Measurements from ENCODE around the gene PDE3B.

PDE3B gene

GRCh38 chr11:14884667-14885273 lies 241.2 kb downstream of the PDE3B start:
- DNase-seq (ENCODE audit: low read depth in 2 of 2) = no peak

- no peak for DNase-seq (ENCODE audit: low read depth in 2 of 2)
Observed at GRCh38 chr11:14886513-14886912, 242.9 kb downstream of the PDE3B start.

- DNase-seq (ENCODE audit: low read depth in 2 of 2) = peak; percentile 59 to 66
Observed at GRCh38 chr11:14891143-14892035, 247.8 kb downstream of the PDE3B start.

GRCh38 chr11:14892036-14892556 lies 248.5 kb downstream of the PDE3B start, which contains the start of gene CYP2R1:
Gene CYP2R1, minus strand, starts transcription at chr11:14892231. Its CDS starts 26 bp downstream, at chr11:14892205.
- peak; percentile 70 to 71 for DNase-seq (ENCODE audit: low read depth in 2 of 2)

GRCh38 chr11:14892577-14892976 lies 249.0 kb downstream of the PDE3B start:
- no peak for DNase-seq (ENCODE audit: low read depth in 2 of 2)

GRCh38 chr11:14894657-14895598 lies 251.3 kb downstream of the PDE3B start:
- DNase-seq (ENCODE audit: low read depth in 2 of 2) = no peak

GRCh38 chr11:14898355-14898754 lies 254.8 kb downstream of the PDE3B start:
- DNase-seq (ENCODE audit: low read depth in 2 of 2) = no peak

GRCh38 chr11:14898906-14899305 lies 255.3 kb downstream of the PDE3B start:
- no peak for DNase-seq (ENCODE audit: low read depth in 2 of 2)

- DNase-seq (ENCODE audit: low read depth in 2 of 2) = no peak
Observed at GRCh38 chr11:14902650-14903350, 259.2 kb downstream of the PDE3B start.

GRCh38 chr11:14904745-14905103 lies 261.1 kb downstream of the PDE3B start:
- peak; percentile 52 to 82 for DNase-seq (ENCODE audit: low read depth in 2 of 2)

GRCh38 chr11:14905104-14906033 lies 261.8 kb downstream of the PDE3B start:
- peak; percentile 39 to 40 for DNase-seq (ENCODE audit: low read depth in 2 of 2)

- no peak for DNase-seq (ENCODE audit: low read depth in 2 of 2)
Observed at GRCh38 chr11:14906578-14906977, 263.0 kb downstream of the PDE3B start.

GRCh38 chr11:14906993-14907392 lies 263.4 kb downstream of the PDE3B start:
- no peak for DNase-seq (ENCODE audit: low read depth in 2 of 2)

- peak; percentile 67 to 75 for DNase-seq (ENCODE audit: low read depth in 2 of 2)
Observed at GRCh38 chr11:14907411-14908213, 264.0 kb downstream of the PDE3B start.

- DNase-seq (ENCODE audit: low read depth in 2 of 2) = no peak
Observed at GRCh38 chr11:14908214-14908880, 264.7 kb downstream of the PDE3B start.

GRCh38 chr11:14914536-14914935 lies 270.9 kb downstream of the PDE3B start:
- DNase-seq (ENCODE audit: low read depth in 2 of 2) = no peak

GRCh38 chr11:14916403-14916802 lies 272.8 kb downstream of the PDE3B start:
- DNase-seq (ENCODE audit: low read depth in 2 of 2) = no peak

Measured in stimulated activated CD4-positive, alpha-beta T cell treated with anti-CD3 and anti-CD28 coated beads, Interleukin-1b, Interleukin-23, amount 100 ng/mL, for 1 hour (primary cell).